Amygdala (tissue), 56 donors: ENCODE data around the gene ACSF2.
A peak's percentile ranks its signal among the peaks of the same experiment; 100 is the strongest.
"Not testable (repeated sequence)": the region's sequence is repeated elsewhere in the genome, so short reads cannot be mapped to it uniquely, and the experiment has no call there.

Source experiments
- DNase-seq, 56 donors: peaks; one replicate each; lab custom pipeline; 2025; lab: John Stamatoyannopoulos, UW

The ACSF2 gene

DNA sequence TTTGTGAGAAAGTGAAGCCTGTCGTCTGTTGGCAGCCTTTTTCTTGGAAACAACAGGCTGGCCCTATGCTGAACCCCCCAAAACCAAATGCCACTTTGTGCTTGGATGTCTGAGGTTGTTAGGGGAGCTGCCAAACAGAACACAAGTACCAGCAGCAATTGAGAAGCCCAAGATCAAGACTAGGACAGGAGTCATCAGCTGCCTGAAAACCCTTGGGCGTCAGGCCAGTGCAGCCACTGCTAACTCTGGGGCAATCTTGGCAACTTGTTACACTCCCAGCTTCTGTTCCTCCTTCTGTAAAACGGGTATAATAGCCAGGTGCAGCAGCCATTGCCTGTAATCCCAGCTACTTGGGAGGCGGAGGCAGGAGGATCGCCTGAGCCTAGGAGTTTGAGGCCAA, 19.4 kb upstream of the ACSF2 start:
- no peak for DNase-seq

DNA sequence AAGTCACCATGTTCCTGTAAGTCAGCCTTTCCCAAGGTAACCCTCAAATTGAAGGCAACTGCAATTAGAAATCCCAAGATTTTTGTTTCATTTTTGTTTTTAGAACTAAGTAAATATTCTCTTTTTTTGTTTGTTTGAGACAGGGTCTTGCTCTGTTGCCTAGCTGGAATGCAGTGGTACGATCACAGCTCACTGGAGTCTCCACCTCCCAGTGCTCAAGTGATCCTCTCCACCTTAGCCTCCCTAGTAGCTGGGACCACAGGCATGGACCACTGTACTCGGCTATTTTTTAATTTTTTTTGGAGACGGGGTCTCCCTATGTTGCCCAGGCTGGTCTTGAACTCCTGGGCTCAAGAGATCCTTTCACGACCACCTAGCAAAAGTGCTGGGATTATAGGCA, 18.1 kb upstream of the ACSF2 start:
- DNase-seq = no peak

DNA sequence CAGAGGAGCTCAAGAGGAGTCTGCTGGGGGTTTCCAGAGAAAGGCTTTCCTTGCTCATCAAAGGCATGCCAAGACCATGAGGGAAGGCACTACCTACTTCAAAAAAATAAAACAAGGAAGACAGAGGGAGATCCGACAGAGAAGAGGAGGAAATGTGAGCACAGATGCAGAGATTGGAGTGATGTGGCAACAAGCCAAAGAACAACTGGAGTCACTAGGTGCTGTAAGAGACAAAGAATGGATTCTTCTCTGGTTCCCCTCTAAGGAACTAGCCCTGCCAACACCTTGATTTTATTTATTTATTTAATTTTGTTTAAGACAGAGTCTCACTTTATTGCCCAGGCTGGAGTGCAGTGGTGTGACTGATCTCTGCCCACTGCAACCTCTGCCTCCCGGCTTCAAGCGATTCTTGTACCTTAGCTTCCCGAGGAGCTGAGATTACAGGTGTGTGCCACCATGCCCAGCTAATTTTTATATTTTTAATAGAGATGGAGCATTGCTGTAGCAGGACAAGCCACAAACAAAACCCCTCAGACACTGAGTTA, 13.8 kb upstream of the ACSF2 start:
- no peak for DNase-seq

DNA sequence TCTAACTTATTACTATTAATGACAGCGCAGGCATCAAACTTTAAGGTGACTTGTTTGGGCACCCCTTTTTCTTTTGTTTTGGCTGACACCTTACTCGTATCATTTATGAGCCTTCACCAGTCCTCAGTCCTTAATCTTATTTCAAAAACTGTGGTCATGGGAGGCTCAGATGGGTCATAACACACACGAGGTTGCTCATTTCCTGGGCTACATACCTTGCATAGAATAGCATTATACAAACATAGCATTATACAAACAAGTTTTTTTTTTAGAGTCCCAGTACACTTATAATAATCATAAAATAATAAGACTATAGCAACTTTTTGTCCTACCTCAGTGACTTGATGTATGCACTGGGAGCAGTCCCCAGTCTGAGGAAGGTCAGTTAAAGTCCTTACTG, 11.2 kb upstream of the ACSF2 start:
- DNase-seq = no peak

DNA sequence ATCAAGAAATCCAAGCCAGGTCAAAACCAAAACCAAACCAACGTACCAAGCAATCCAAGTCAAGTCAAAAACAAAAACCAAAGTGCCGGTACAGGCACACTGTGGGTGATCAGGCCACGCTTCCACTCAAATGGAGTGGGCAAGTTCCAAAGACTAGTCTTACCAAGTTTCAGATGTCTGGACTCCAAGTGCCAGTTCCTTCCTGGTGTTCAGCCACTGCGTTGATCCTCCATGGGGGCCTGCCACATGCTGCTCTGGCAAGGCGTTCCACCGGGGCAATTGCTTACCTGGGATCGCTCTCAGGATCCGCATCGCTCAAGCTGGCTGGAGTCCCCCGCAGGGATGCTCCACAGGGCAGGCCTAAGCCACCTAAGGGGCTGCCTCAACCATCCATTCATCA, 6.4 kb upstream of the ACSF2 start:
- DNase-seq = not testable (repeated sequence)

DNA sequence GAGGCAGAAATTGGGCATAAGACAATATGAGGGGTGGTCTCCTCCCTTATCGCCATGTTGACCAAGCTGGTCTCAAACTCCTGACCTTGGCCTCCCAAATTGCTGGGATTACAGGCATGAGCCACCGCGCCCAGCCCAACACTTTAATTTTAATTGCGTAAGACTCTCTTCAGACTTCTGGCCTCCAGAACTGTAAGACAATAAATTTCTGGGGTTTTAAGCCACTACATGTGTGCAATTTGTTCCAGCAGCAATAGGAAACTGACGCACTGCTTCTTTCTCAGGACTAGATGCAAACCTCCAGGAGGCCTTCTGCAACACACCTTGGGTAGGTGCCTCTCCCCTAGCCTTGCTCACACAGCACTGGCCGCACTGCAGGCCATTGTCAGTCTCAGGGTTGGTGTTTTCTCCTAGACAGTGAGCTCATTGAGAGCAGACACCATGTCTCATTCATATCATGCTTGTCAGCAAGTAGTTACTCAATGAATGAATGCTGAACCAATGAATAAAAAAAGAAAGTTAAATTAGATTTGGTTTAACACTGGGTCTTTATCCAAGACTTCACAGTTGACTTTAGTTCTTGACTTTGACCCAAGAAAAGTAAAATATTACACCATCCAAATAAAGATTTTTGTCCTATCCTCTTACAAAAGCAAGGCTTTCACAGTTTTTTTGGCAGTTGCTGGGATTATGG, 5.5 kb upstream of the ACSF2 start:
- no peak for DNase-seq

DNA sequence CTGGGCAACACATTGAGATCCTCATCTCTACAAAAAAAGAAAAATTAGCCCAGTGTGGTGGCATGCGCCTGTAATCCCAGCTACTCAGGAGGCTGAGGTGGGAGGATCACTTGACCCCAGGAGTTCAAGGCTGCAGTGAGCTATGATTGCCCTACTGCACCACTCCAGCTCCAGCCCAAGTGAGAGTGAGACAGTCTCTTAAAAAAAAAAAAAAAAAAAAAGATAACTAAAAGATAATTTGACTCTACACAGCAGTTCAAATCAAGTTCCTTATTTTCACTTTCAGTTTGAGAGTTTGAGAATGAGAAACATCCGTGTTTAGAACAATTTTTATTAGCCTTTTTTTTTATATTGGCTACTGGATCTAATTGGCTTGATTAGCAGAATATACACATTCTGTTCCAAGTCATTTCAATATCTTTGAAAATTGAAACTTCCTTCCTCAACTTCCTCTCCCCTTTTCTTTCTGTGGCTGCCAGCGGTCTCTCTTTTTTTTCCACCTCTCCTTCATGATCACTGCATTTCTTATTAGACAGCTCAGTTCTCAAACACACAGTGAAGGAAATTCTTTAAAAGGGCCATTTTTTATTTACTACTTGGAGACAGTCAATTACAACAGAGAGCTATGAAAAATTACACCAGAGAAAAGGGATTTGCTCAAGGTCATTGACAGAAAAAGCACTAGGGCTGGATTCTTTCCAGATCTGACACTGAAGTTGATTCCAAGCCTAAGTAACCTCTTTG, 4.5 kb upstream of the ACSF2 start:
- DNase-seq = no peak

DNA sequence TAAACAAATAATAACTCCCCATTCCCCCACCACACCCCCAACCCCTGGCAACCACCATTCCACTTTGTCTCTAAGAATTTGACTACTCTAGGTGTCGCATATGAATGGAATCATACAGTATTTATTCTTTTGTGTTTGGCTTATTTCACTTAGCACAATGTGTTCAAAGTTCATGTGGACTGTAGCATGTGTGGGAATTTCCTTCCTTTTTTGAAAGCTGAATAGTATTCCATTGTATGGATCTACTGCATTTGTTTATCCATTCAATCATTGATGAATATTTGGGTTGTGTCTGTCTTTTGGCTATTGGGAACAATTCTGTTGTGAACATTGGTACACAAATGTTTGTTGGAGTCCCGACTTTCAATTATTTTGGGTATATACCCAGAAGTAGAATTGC, 3.3 kb upstream of the ACSF2 start:
- no peak for DNase-seq

DNA sequence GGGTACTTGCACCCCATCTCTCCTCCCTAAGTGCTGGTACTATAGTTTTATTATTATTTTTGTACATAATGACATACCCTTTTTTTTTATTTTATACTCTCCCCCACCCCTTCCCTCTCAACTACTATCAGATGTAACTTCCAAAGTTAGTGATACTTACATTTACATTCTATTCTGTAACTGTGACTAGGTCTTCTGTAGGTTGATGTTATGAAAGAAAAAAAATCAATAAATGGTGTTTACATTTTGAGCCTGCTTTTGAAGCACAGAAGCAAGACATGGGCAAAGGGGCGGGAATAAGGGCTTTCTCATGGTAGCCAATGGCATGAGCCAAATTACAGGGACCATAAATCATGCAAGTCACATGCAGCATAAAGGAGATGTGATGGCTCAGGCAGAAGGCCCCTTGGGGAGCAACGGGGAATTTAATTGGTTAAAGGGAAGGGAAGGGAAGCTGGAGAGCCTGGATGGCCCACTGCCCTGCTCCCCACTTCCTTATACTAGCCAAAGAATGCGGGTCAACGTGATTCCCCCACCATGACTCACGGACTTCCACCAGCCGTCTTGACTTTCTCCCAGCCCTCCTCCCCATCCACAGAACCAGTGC, 2.4 kb upstream of the ACSF2 start:
- DNase-seq = peak in 1 of 56 donors; percentile 3

DNA sequence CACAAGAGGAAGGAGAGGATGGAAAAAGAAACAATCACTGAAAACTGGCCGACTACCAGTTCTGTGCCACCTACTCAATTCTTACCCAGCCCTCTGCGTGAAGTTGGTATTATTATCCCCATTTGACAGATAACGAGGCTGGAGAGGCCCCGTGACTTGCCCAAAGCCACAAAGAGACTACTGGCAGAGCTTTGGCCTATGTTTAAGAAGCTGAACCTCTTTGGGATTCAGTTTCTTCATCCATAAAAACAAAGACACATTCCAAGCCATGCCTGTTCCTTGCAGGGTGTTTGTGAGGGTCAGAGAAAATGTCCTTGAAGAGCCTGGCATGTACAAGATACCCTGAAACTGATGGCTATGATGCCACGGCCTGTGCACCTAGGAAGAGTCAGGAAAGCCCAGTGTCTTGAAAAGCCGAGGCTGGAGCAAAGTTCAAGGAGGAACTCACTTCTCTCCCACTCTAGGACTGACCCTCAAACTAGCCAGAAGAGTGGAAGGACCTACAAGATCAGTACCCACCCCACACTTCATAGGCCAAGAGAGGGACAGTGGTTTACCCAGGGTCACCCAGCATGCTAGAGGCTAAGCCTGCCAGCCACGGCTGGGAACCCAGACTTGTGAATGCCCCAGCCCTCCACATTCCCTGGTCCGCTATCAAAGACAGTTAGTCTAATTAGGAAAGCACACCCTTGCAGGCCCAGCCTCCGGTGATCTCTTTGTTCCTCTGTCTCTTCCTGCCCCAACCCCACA, 1.6 kb upstream of the ACSF2 start:
- DNase-seq = peak in 1 of 56 donors; percentile 16

DNA sequence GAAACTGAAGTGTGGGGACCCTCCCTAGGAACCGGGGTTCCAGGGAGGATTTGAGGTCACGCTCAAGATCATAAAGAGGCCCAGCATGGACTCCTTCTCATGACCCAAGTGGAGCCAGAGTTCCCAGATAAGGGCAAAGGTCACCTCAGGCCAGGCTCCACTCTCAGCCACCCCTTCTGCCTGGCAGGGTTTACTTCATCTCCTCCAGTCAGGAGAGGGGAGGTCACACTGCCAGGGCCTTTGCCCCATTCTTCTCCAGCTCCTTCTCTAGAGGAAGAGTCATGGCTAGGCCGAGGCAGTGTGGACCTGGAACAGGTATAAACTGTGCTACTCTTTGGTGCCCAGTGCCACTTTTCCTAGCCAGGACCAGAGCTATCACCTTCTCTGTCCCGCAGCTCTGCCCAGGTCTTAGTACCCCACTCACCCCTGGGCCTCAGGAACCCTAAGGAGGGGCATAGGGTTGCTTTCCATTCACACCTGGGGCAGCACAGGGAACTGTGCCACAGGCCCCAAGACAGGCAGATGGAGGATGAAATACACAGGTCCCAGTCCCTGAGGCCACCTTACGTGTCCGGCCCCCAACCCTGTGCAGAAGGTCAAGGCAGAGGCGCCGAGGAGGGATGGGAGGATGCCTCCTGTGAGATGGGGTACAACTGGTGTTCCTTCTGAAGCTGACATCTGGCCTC, 879 bp upstream of the ACSF2 start:
- no peak for DNase-seq

DNA sequence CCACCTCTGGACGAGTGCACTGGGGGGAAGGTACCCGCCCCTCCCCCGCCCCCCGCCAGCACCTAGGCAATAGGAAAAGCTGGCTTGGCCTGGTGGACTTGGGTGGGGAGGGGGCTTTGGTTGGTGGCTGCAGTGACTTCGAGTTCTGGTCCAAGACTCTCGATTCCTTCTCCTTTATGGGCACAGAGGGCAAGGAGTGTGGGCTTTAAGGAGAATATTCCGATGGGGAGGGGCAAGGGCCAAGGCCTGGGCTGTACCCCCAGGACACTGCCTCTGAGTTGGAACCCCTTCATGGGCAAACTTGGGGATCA, 409 bp downstream of the ACSF2 start:
- peak in 1 of 56 donors; percentile 15 for DNase-seq

DNA sequence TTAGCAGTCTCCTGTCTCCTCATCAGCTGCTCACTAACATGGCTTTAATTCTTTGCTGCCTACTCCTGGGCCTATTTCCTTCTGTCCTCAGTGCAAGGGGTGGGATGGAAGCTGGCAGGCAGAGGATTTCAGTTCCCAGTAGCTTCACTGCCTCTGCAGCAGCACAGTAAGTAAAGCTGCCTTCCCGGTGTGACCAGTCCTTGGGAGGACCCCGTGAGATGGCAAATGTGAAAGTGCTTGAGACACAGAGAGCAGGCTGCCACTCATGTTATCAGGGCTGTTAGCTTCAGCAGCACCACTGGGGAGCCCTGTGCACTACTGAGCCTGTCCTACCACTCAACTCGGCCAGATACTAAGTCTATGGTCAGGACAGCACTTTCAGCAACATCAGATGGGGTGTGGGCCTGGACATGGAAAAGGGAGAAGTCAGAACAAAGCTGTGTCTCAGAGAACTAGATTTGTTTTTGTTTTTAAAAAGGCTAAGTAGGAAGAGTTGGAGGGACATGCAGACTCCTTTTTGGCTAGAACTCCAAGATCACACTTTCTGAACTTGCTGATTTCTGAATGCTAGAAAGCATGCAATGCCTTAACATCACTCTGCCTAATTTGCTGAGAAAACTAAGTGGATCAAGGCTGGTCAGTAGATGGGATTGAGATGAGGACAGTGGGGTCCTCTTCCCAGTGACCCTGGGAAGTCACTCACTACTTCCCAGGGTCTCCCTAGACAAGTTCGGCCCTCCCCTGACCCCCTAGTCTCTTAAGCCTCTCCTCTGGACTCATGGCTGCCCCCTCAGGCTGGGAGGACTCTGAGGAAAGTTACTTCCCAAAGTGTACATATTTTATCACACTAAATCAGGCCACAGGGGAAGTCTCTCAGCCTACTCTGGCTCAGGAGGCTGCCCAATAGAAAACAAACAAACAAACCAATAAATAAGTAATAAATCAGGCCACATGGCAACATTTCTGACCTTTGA, 1.1 kb downstream of the ACSF2 start:
- peak in 6 of 56 donors; percentile 2 to 33 (median 7) for DNase-seq

DNA sequence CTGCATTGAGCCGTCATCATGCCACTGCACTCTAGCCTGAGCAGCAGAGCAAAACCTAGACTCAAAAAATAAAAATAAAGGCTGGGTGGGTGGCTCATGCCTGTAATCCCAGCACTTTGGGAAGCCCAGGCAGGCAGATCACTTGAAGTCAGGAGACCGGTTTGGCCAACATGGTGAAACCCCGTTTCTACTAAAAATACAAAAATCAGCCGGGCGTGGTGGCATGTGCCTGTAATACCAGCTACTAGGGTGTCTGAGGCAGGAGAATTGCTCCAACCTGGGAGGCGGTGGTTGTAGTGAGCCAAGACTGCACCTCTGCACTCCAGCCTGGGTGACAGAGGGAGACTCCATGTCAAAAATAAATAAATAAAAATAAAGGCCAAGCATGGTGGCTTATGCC, 2.1 kb downstream of the ACSF2 start:
- DNase-seq = not testable (repeated sequence)

DNA sequence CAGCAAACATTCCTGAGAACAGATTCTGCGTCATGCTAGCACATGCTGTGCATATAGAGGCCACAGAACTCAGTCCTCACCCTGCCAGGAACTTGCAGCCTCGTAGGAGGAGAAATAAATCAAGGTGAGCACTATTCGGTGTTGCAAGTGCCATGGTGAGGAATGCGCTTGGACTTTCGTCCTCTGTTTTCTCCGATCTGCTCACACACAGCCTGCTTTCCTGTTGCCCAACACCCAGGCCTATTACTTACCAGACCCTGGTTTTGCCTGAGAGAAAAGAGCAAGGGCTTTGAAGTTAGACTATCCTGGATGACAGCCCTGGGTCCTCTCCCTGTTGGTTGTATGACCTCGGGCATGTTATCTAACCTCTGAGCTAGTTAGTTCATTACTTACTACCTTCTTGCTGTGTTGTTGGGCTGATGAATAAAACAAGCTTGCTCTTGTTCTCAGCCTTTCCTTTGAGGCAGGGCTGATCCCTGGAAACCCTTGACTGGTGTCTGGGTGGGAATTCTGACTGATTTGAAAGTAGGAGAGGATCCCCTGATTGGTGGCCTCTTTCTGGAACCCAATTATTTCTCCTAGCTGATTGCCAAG, 2.9 kb downstream of the ACSF2 start:
- DNase-seq = no peak

DNA sequence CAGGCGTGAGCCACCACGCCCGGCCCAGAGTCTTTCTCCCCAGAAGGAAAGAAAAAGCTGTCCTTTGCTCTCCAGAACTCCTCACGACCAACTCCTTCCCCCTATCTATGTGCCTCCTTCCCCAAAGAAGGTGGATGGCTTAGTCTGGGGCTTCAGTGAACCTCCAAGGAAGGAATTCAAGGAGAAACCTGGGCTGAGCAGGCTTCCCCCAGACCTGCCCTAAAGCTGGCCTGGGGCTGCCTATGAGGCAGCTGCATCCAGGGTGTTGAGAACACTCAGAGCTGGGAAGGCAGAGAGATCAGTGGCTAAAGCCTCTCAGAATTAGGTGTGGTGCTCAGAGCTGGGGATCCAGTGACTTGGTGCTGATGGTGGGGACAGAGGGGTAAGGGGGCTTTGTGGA, 3.8 kb downstream of the ACSF2 start:
- no peak for DNase-seq

DNA sequence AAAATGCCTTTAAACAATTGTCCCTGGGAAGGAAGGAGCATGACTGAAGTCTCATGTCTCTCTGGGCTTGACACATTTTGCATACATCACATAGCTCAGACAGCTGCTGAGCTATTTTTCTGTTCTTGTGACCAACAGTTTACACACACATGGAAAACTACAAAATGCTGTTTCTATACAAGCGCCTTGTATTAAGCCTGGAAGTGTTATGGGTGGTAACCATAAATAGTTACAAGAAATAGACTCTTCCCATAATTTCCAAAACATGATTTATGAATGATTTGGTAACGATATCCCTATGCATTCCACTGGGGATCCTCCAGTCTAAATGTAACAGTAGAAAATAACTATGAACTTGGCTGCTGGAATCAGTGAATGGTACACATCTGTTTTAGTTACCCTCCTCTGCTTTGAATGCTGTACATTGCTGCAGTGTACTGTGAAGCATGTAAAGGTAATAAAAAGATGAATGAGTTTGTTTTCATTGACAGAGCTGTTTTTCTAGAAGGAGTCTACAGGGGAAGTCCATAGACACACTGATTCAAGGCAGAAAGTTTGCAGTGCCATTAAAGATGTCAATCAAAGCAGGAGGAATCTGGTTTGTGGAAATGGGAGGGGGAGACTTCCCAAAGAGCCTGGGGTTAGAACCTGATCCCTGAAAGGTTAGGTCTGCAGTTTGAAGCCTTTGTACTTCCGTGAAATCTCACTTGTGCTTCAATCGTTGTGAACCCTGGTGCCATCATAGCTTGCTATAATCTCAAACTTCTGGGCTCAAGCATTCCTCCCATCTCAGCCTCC, 5.0 kb downstream of the ACSF2 start:
- no peak for DNase-seq
